KMS-11 (cell line): ENCODE results near the gene DSG3.

ENCODE experiments used
- H2AFZ ChIP-seq: fragments of 200-600 bp; sonication (generic); 2 replicates; pipeline ENCODE4 v1.6.1; 2016; ENCODE audit warnings: antibody characterized with exemption, mixed run types, low read depth
- H3K27ac ChIP-seq: fragments of 200-600 bp; sonication (generic); 2 replicates; pipeline ENCODE4 v1.6.1; 2016; ENCODE audit warnings: mild to moderate bottlenecking, mixed run types
- H3K27me3 ChIP-seq: fragments of 200-600 bp; sonication (generic); 2 replicates; pipeline ENCODE4 v1.6.1; 2017; ENCODE audit warnings: mild to moderate bottlenecking, low read depth, mixed run types, moderate library complexity; ENCODE audit not compliant: insufficient read depth
- H3K36me3 ChIP-seq: fragments of 200-600 bp; sonication (generic); 2 replicates; pipeline ENCODE4 v1.6.1; 2017; ENCODE audit warnings: mild to moderate bottlenecking, mixed run types; ENCODE audit not compliant: insufficient read depth
- H3K4me1 ChIP-seq: fragments of 200-600 bp; sonication (generic); 2 replicates; pipeline ENCODE4 v1.6.1; 2016; ENCODE audit warnings: mild to moderate bottlenecking, low read depth, mixed run types; ENCODE audit not compliant: poor library complexity, severe bottlenecking
- H3K4me2 ChIP-seq: fragments of 200-600 bp; sonication (generic); 2 replicates; pipeline ENCODE4 v1.7.0; 2016; ENCODE audit warnings: mild to moderate bottlenecking, mixed run types
- H3K4me3 ChIP-seq: fragments of 200-600 bp; sonication (generic); IDR thresholded peaks from 2 replicates; pipeline ENCODE4 v1.6.1; 2017; ENCODE audit warnings: low read depth, low read length, mixed read lengths; ENCODE audit not compliant: insufficient read depth
- H3K79me2 ChIP-seq: fragments of 200-600 bp; sonication (generic); 2 replicates; pipeline ENCODE4 v1.6.1; 2016; ENCODE audit warnings: low read depth, mixed run types; ENCODE audit not compliant: insufficient read depth
- H3K9ac ChIP-seq: fragments of 200-600 bp; sonication (generic); 2 replicates; pipeline ENCODE4 v1.6.1; 2016; ENCODE audit warnings: mild to moderate bottlenecking, mixed run types
- H4K20me1 ChIP-seq: fragments of 200-600 bp; sonication (generic); 2 replicates; pipeline ENCODE4 v1.6.1; 2016; ENCODE audit warnings: mild to moderate bottlenecking, mixed run types; ENCODE audit not compliant: insufficient read depth
- CTCF ChIP-seq: fragments of 200-600 bp; sonication (generic); conservative IDR thresholded peaks from 2 replicates; pipeline ENCODE4 v1.6.1; 2017; ENCODE audit warnings: low read depth, mild to moderate bottlenecking, antibody characterized with exemption, low read length, moderate library complexity, mixed read lengths

The DSG3 gene

GRCh38 chr18:31509571-31509970 is 62.0 kb downstream of the DSG3 start:
- Histone ChIP-seq H2AFZ (no peak overlapping the region), H3K4me1 (peaks cover 13% of the 10 kb centered on the region), H3K4me2 (0 out of 2 replicates have a peak overlapping the region, but pooled peaks have one; percentile 1), H3K36me3 (no peaks in the 10 kb centered on the region), H4K20me1 (no peaks in the 10 kb centered on the region), H3K27me3 (no peaks in the 10 kb centered on the region), H3K27ac (no peak overlapping the region), H3K4me3 (no peak overlapping the region), H3K9ac (no peak overlapping the region), H3K79me2 (peaks cover 31% of the 10 kb centered on the region; the same call in 1 of the 2 replicates)
- TF ChIP-seq CTCF = no peak

- Histone ChIP-seq H3K79me2 (peaks cover 23% of the 10 kb centered on the region; the same call in 1 of the 2 replicates), H3K36me3 (no peaks in the 10 kb centered on the region), H3K4me1 (peaks cover 13% of the 10 kb centered on the region), H3K4me3 (no peak overlapping the region), H3K4me2 (0 out of 2 replicates have a peak overlapping the region, but pooled peaks have one; percentile 1), H3K27me3 (no peaks in the 10 kb centered on the region), H4K20me1 (no peaks in the 10 kb centered on the region), H3K9ac (no peak overlapping the region), H2AFZ (no peak overlapping the region), H3K27ac (no peak overlapping the region; the same call in 1 of the 2 replicates)
- no peak for TF ChIP-seq CTCF
Observed at GRCh38 chr18:31510319-31510718, 62.8 kb downstream of the DSG3 start.

- no peak overlapping the region for H3K9ac ChIP-seq
- peaks cover 13% of the 10 kb centered on the region for H3K4me1 ChIP-seq
- H3K4me3 ChIP-seq = no peak overlapping the region
- H4K20me1 ChIP-seq = no peaks in the 10 kb centered on the region
- no peak overlapping the region for H3K4me2 ChIP-seq
- no peaks in the 10 kb centered on the region for H3K36me3 ChIP-seq
- no peak for TF ChIP-seq CTCF
- no peak overlapping the region for H3K27ac ChIP-seq
- H2AFZ ChIP-seq = no peak overlapping the region
- H3K79me2 ChIP-seq = peaks cover 18% of the 10 kb centered on the region; the same call in 1 of the 2 replicates
- H3K27me3 ChIP-seq = no peaks in the 10 kb centered on the region
Observed at GRCh38 chr18:31511098-31511497, 63.6 kb downstream of the DSG3 start.

DNA sequence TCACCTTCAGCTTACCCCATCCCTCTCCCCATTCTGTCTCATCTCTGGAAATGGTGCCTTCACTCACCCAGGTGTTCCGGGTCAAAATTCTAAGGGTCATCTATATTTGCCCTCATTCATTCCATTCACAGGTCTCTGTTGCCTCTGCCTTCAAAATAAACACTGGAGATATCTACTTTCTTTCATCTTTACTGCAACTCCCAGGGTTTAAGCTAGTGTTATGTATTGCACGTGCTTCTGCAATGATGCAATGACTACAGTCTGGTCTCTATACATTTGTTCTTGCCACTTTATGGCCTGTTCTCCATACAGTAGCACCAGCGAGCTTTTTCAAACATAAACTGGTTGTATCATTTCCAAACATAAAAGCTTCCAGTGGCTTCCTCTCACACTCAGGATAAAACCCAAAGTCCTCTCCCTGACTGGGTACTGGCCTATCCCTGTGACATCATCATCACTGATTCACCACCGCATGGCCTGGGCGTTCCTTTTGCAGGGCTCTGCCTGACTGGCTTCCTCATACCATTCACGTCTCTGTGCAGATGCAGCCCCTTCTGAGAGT is 64.7 kb downstream of the DSG3 start:
- Histone ChIP-seq H3K27ac (no peak overlapping the region), H4K20me1 (no peaks in the 10 kb centered on the region), H3K4me1 (peaks cover 13% of the 10 kb centered on the region), H3K9ac (no peak overlapping the region), H2AFZ (no peak overlapping the region), H3K4me2 (no peak overlapping the region), H3K27me3 (no peaks in the 10 kb centered on the region), H3K36me3 (no peaks in the 10 kb centered on the region), H3K79me2 (peaks cover 14% of the 10 kb centered on the region; the same call in 1 of the 2 replicates), H3K4me3 (no peak overlapping the region)
- no peak for TF ChIP-seq CTCF
